ENCODE results near the gene WDR81. TPM values are rescaled to one million over a fixed set of nuclear protein-coding genes. Genes with fewer than 3 reads are reported as not detected.

WDR81 gene
- total RNA-seq, 1 experiment from 2014 or later = 29.5 TPM

DNA sequence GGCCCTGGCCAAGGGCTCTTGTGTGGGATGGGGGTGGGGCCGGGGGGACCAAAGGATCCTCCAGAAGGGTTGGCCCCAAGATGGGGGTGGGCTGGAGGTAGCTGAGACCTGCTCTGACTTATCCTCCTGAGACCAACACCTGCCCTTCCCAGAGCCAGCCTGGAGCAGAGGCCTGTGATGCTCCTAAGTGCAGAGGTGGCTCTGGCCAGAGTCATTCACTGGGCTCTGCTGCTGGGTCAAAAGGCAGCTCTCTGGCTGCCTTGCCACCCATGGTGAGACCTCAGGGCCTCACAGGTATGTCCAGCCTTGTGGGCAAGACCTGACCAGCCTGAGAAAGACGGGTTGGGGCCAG is 18.6 kb downstream of the WDR81 start:
- in situ Hi-C loops (cut with HindIII; ENCODE audit: low pct_unique_long_range_greater_than_20kb, low sequenced_read_pairs) (no loop called here), intact Hi-C loops (cut with micrococcal nuclease; ENCODE audit: unreplicated experiment) (no loop called here)
- ChIA-PET POLR2A (no interaction called here), CTCF (interaction anchor here (0.7 kb wide), 1 partner anchor 26 kb away, joined by 3 read pairs; no protein-coding TSS in a partner anchor)
- Histone ChIP-seq H3K27ac (ENCODE audit: low read length) (no peak overlapping the region), H3K27me3 (ENCODE audit: control insufficient read depth, insufficient read depth, low read length) (no peaks in the 10 kb centered on the region), H3K4me3 (ENCODE audit: low read depth in 2 of 2, low read length in 2 of 2) (no peak overlapping the region), H3K4me1 (ENCODE audit: control insufficient read depth, insufficient read depth, low read length) (no peaks in the 10 kb centered on the region), H3K36me3 (ENCODE audit: control insufficient read depth, insufficient read depth, low read length) (no peaks in the 10 kb centered on the region), H3K9me3 (ENCODE audit: control insufficient read depth, insufficient read depth, low read depth, low read length) (no peaks in the 10 kb centered on the region)
- ATAC-seq (peak; percentile 73), DNase-seq (ENCODE audit: low read depth, low spot score) (no peak)
- BruUV-seq (replicated peaks) = no TSS peak
- TF ChIP-seq TCF7L2 (IDR thresholded peaks at IDR 0.05; ENCODE audit: low read depth, low read length) (no peak), CTCF (IDR thresholded peaks at IDR 0.05) (no peak), SIN3A (IDR thresholded peaks at IDR 0.05; ENCODE audit: borderline replicate concordance, insufficient read depth, low read depth, low read length) (no peak), REST (IDR thresholded peaks at IDR 0.05; ENCODE audit: insufficient read depth in 1 of 2, low read depth in 2 of 2, low read length in 1 of 2) (no peak), POLR2AphosphoS5 (IDR thresholded peaks at IDR 0.05; ENCODE audit: low read depth, low read length) (no peak)

DNA sequence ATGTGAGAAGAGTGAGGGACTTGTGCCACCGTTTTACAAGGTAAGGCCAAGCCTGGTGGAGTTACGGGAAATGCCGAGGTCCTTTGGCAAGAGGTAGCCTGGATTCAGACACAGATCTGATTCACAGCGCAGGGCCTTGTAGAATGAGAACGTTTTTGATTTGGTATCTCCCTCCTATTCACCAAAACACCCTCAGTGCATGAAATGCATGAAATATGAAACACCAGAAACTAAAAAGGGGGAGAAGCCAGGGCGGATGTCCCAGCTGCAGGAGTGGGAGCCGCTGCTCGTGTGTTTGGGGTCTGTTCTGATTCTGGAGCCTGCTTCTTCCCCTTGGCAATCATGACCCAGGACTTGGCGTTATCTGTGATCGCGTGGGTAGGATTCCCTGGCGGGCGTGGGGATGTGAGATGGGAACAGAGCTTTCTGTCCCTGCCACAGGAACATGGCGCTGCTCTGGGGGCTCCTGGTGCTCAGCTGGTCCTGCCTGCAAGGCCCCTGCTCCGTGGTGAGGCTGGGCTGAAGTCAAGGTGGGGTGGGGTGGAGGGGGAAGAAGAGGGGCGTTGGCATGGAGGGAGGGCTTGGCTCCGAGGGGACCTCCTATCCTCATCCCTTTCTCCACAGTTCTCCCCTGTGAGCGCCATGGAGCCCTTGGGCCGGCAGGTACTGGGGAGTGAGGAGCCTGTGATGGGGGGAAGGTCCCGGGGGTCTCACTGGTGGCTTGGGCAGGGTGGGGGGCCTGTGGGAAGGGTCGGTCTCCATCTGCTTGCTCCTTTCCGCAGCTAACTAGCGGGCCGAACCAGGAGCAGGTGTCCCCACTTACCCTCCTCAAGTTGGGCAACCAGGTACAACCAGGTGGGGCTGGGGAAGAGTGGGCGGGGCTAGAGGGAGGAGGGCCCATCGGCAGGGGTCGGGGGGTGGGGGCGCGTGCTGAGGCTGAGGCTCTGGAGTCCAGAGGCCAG is 20.3 kb downstream of the WDR81 start:
- DNase-seq (ENCODE audit: low read depth, low spot score) = no peak

More for the DNA sequence above, 20.3 kb downstream of the WDR81 start:
- in situ Hi-C loops (cut with HindIII; ENCODE audit: low pct_unique_long_range_greater_than_20kb, low sequenced_read_pairs) (no loop called here), intact Hi-C loops (cut with micrococcal nuclease; ENCODE audit: unreplicated experiment) (no loop called here)
- ChIA-PET CTCF (no interaction called here), POLR2A (interaction anchor here (0.6 kb wide), 1 partner anchor 77 kb away, joined by 5 read pairs; no protein-coding TSS in a partner anchor)
- no peak for ATAC-seq
- no TSS peak for BruUV-seq (replicated peaks)
- H3K4me3 ChIP-seq (ENCODE audit: low read depth in 2 of 2, low read length in 2 of 2) = no peak overlapping the region
- H3K9me3 ChIP-seq (ENCODE audit: control insufficient read depth, insufficient read depth, low read depth, low read length) = no peaks in the 10 kb centered on the region
- H3K27ac ChIP-seq (ENCODE audit: low read length) = no peak overlapping the region
- H3K36me3 ChIP-seq (ENCODE audit: control insufficient read depth, insufficient read depth, low read length) = no peaks in the 10 kb centered on the region
- no peaks in the 10 kb centered on the region for H3K4me1 ChIP-seq (ENCODE audit: control insufficient read depth, insufficient read depth, low read length)
- TF ChIP-seq TCF7L2 (IDR thresholded peaks at IDR 0.05; ENCODE audit: low read depth, low read length) = no peak
- TF ChIP-seq CTCF (IDR thresholded peaks at IDR 0.05) = no peak
- TF ChIP-seq POLR2AphosphoS5 (IDR thresholded peaks at IDR 0.05; ENCODE audit: low read depth, low read length) = no peak
- TF ChIP-seq SIN3A (IDR thresholded peaks at IDR 0.05; ENCODE audit: borderline replicate concordance, insufficient read depth, low read depth, low read length) = no peak
- no peak for TF ChIP-seq REST (IDR thresholded peaks at IDR 0.05; ENCODE audit: insufficient read depth in 1 of 2, low read depth in 2 of 2, low read length in 1 of 2)
- no peaks in the 10 kb centered on the region for H3K27me3 ChIP-seq (ENCODE audit: control insufficient read depth, insufficient read depth, low read length)

All from Panc1 (cell line).